ENCODE results near the gene IPO8.

Gene IPO8

GRCh38 chr12:30640392-30640791, 55.3 kb downstream of the IPO8 start:
- no peak for TF ChIP-seq CTCF (conservative IDR thresholded peaks at IDR 0.05)
- no peak for TF ChIP-seq ZFX (IDR thresholded peaks at IDR 0.05)
- no peak overlapping the region for H3K27ac ChIP-seq

GRCh38 chr12:30635385-30635784, 60.3 kb downstream of the IPO8 start:
- no peak overlapping the region for H3K27ac ChIP-seq
- no peak for TF ChIP-seq ZFX (IDR thresholded peaks at IDR 0.05)
- TF ChIP-seq CTCF (conservative IDR thresholded peaks at IDR 0.05): no peak

GRCh38 chr12:30631740-30632139, 63.9 kb downstream of the IPO8 start:
- no peak overlapping the region for H3K27ac ChIP-seq
- no peak for TF ChIP-seq CTCF (conservative IDR thresholded peaks at IDR 0.05)
- TF ChIP-seq ZFX (IDR thresholded peaks at IDR 0.05): no peak

- H3K27ac ChIP-seq: no peak overlapping the region
Measured at GRCh38 chr12:30630979-30631285, 64.7 kb downstream of the IPO8 start.

GRCh38 chr12:30630076-30630978, 65.3 kb downstream of the IPO8 start:
- TF ChIP-seq CTCF (conservative IDR thresholded peaks at IDR 0.05) (no peak), ZFX (IDR thresholded peaks at IDR 0.05) (no peak)
- no peak overlapping the region for H3K27ac ChIP-seq

More at GRCh38 chr12:30630979-30631285, 64.7 kb downstream of the IPO8 start:
- TF ChIP-seq CTCF (conservative IDR thresholded peaks at IDR 0.05) (no peak), ZFX (IDR thresholded peaks at IDR 0.05) (no peak)

GRCh38 chr12:30626847-30627246, 68.8 kb downstream of the IPO8 start:
- TF ChIP-seq ZFX (IDR thresholded peaks at IDR 0.05): no peak
- no peak for TF ChIP-seq CTCF (conservative IDR thresholded peaks at IDR 0.05)

GRCh38 chr12:30624009-30624408, 71.7 kb downstream of the IPO8 start:
- no peak for TF ChIP-seq ZFX (IDR thresholded peaks at IDR 0.05)
- TF ChIP-seq CTCF (conservative IDR thresholded peaks at IDR 0.05): no peak
- no peak overlapping the region for H3K27ac ChIP-seq

More at GRCh38 chr12:30626847-30627246, 68.8 kb downstream of the IPO8 start:
- no peak overlapping the region for H3K27ac ChIP-seq

Data from C4-2B (cell line).